SK-N-SH (cell line): ENCODE measurements around the gene PDZD8. TPM values are rescaled to one million over a fixed set of nuclear protein-coding genes. Genes with fewer than 3 reads are reported as not detected.

Experiments used
- CTCF ChIA-PET: fragments of 300-600, 350-600 bp; formaldehyde crosslinking; extraction: SDS; loops from one replicate; lab custom pipeline; 2021; lab: Yijun Ruan, JAX
- POLR2A ChIA-PET: fragments of 350-600 bp; sonication (Branson Sonifier 250); formaldehyde crosslinking; extraction: SDS; loops from one replicate; lab custom pipeline; 2020; ENCODE audit warnings: antibody characterized with exemption, inconsistent platforms; lab: Yijun Ruan, JAX
- DNase-seq: peaks from one replicate; pipeline ENCODE4 v3.0.0; 2012
- H2AFZ ChIP-seq: fragments of 200-600 bp; sonication (generic); 2 replicates; pipeline ENCODE4 v1.8.1; 2016; ENCODE audit warnings: antibody characterized with exemption, mild to moderate bottlenecking, low read depth
- H3F3A ChIP-seq: fragments of 200-600 bp; sonication (generic); replicated peaks from 2 replicates; pipeline ENCODE3; 2016; ENCODE audit warnings: antibody characterized with exemption, mild to moderate bottlenecking; ENCODE audit not compliant: insufficient read depth
- H3K27ac ChIP-seq, 2 experiments: fragments of 200-500 bp in 1 of 2; fragments of 200-600 bp in 1 of 2; sonication (Bioruptor generic) in 1 of 2; sonication (generic), shearing (Covaris generic) in 1 of 2; 2 replicates each; pipeline versions ENCODE4 v1.5.1 to v1.6.1; 2014 to 2016; ENCODE audit warnings: low read depth in 2 of 2, inconsistent platforms in 1 of 2, low read length in 1 of 2, mild to moderate bottlenecking in 1 of 2, mixed read lengths in 1 of 2
- H3K27me3 ChIP-seq: fragments of 200-600 bp; sonication (generic), shearing (Covaris generic); 2 replicates; pipeline ENCODE4 v1.6.1; 2016; ENCODE audit warnings: mixed run types; ENCODE audit not compliant: insufficient read depth
- H3K36me3 ChIP-seq, 2 experiments: fragments of 200-500 bp in 1 of 2; fragments of 200-600 bp in 1 of 2; sonication (Bioruptor generic) in 1 of 2; sonication (generic) in 1 of 2; replicated peaks in 1 of 2; 2 replicates each; pipeline versions ENCODE3 to v1.5.1; 2014 to 2016; ENCODE audit warnings: low read length in 1 of 2, mild to moderate bottlenecking in 1 of 2; ENCODE audit not compliant: insufficient read depth in 2 of 2, control insufficient read depth in 1 of 2
- H3K4me1 ChIP-seq, 2 experiments: fragments of 200-500 bp in 1 of 2; fragments of 200-600 bp in 1 of 2; sonication (Bioruptor generic) in 1 of 2; sonication (generic), shearing (Covaris generic) in 1 of 2; 2 replicates each; pipeline versions ENCODE4 v1.5.1 to v1.6.1; 2014 to 2016; ENCODE audit warnings: low read depth in 1 of 2, low read length in 1 of 2, mixed run types in 1 of 2; ENCODE audit not compliant: insufficient read depth in 2 of 2, control insufficient read depth in 1 of 2
- H3K4me2 ChIP-seq: fragments of 200-600 bp; sonication (generic), shearing (Covaris generic); 2 replicates; pipeline ENCODE4 v1.6.1; 2017; ENCODE audit warnings: mixed run types
- H3K4me3 ChIP-seq, 2 experiments: fragments of 200-500 bp in 1 of 2; fragments of 200-600 bp in 1 of 2; sonication (Bioruptor generic) in 1 of 2; sonication (generic), shearing (Covaris generic) in 1 of 2; 2 replicates each; pipeline versions ENCODE4 v1.5.1 to v1.8.1; 2014 to 2016; ENCODE audit warnings: low read depth in 2 of 2, inconsistent platforms in 1 of 2, low read length in 1 of 2, mild to moderate bottlenecking in 1 of 2, mixed read lengths in 1 of 2, moderate library complexity in 1 of 2
- H3K79me2 ChIP-seq: fragments of 200-600 bp; sonication (generic); 2 replicates; pipeline ENCODE4 v1.8.1; 2017; ENCODE audit warnings: mild to moderate bottlenecking; ENCODE audit not compliant: insufficient read depth
- H3K9ac ChIP-seq: fragments of 200-600 bp; sonication (generic); 2 replicates; pipeline ENCODE4 v1.6.1; 2017; ENCODE audit warnings: mixed run types
- H3K9me2 ChIP-seq: fragments of 200-600 bp; sonication (generic); 2 replicates; pipeline ENCODE4 v1.6.1; 2017; ENCODE audit warnings: mixed run types
- H3K9me3 ChIP-seq: fragments of 200-600 bp; sonication (generic); 2 replicates; pipeline ENCODE4 v1.6.1; 2017; ENCODE audit warnings: mixed run types, mild to moderate bottlenecking, moderate library complexity
- H4K20me1 ChIP-seq: fragments of 200-600 bp; sonication (generic); 2 replicates; pipeline ENCODE4 v1.6.1; 2017; ENCODE audit warnings: mild to moderate bottlenecking, mixed run types; ENCODE audit not compliant: insufficient read depth
- CHD2 ChIP-seq: fragments of 150-350 bp; IDR thresholded peaks from 2 replicates; pipeline ENCODE4 v1.6.1; 2018; ENCODE audit warnings: low read length; ENCODE audit not compliant: partially characterized antibody
- ELF1 ChIP-seq: IDR thresholded peaks from 2 replicates; pipeline ENCODE4 v1.4.0; 2012
- EZH2phosphoT487 ChIP-seq: fragments of 200-600 bp; sonication (generic); IDR thresholded peaks from 2 replicates; pipeline ENCODE4 v1.6.1; 2017; ENCODE audit warnings: low read depth, mixed run types, mild to moderate bottlenecking, antibody characterized with exemption, moderate library complexity, borderline replicate concordance
- FOXJ3 ChIP-seq: sonication (generic); formaldehyde crosslinking; IDR thresholded peaks from 2 replicates; pipeline ENCODE4 v1.5.1; 2020; ENCODE audit warnings: mild to moderate bottlenecking, missing genetic modification reagents
- FOXM1 ChIP-seq: IDR thresholded peaks from 2 replicates; pipeline ENCODE4 v1.4.0; 2012; ENCODE audit warnings: low read depth, mild to moderate bottlenecking
- GABPA ChIP-seq: IDR thresholded peaks from 2 replicates; pipeline ENCODE4 v1.4.0; 2012; ENCODE audit warnings: low read depth, mild to moderate bottlenecking
- GATA2 ChIP-seq: sonication (generic); formaldehyde crosslinking; IDR thresholded peaks from 2 replicates; pipeline ENCODE4 v1.5.0; 2020; ENCODE audit warnings: mild to moderate bottlenecking, missing genetic modification reagents
- MAX ChIP-seq: IDR thresholded peaks from 2 replicates; pipeline ENCODE4 v1.4.0; 2012; ENCODE audit warnings: low read depth
- MEF2A ChIP-seq: IDR thresholded peaks from 2 replicates; pipeline ENCODE4 v1.4.0; 2012; ENCODE audit warnings: low read depth, borderline replicate concordance
- MXI1 ChIP-seq: IDR thresholded peaks from 2 replicates; pipeline ENCODE4 v1.6.1; 2012; ENCODE audit warnings: mild to moderate bottlenecking, low read depth, low read length, improper control_type of control experiment
- NRF1 ChIP-seq: IDR thresholded peaks from 2 replicates; pipeline ENCODE4 v1.6.1; 2012; ENCODE audit warnings: low read depth, mild to moderate bottlenecking, low read length
- RCOR1 ChIP-seq: fragments of 150-350 bp; IDR thresholded peaks from 2 replicates; pipeline ENCODE4 v1.6.1; 2017; ENCODE audit warnings: antibody characterized with exemption, low read length
- RFX5 ChIP-seq: IDR thresholded peaks from 2 replicates; pipeline ENCODE4 v1.6.1; 2012; ENCODE audit warnings: mild to moderate bottlenecking, improper control_type of control experiment, low read length
- RXRA ChIP-seq: IDR thresholded peaks from 2 replicates; pipeline ENCODE4 v1.4.0; 2012; ENCODE audit warnings: low read depth, mild to moderate bottlenecking, borderline replicate concordance
- SMC3 ChIP-seq: IDR thresholded peaks from 2 replicates; pipeline ENCODE4 v1.6.1; 2012; ENCODE audit warnings: low read depth, low read length, improper control_type of control experiment
- TAF1 ChIP-seq: IDR thresholded peaks from 2 replicates; pipeline ENCODE4 v1.6.1; 2012; ENCODE audit warnings: low read depth, mild to moderate bottlenecking, low read length, moderate library complexity, borderline replicate concordance
- TCF12 ChIP-seq: IDR thresholded peaks from 2 replicates; pipeline ENCODE4 v1.4.0; 2012
- TEAD4 ChIP-seq: IDR thresholded peaks from 2 replicates; pipeline ENCODE4 v1.4.0; 2012; ENCODE audit warnings: mild to moderate bottlenecking, borderline replicate concordance; ENCODE audit not compliant: insufficient read depth
- USF2 ChIP-seq: fragments of 150-350 bp; IDR thresholded peaks from 2 replicates; pipeline ENCODE4 v1.6.1; 2017; ENCODE audit warnings: antibody characterized with exemption, low read length, low read depth, borderline replicate concordance
- YY1 ChIP-seq: IDR thresholded peaks from 2 replicates; pipeline ENCODE4 v1.4.0; 2012; ENCODE audit warnings: low read depth, mild to moderate bottlenecking
- WGBS: methylation state at CpG from one replicate; pipeline ENCODE4 v1.1.6; 2017; ENCODE audit warnings: low lambda C conversion rate; 5-methylcytosine and 5-hydroxymethylcytosine counted together
- polyA plus RNA-seq, 3 experiments: library from polyadenylated mRNA; depleted of rRNA; stranded (reverse); fragments of >200 nt; gene quantifications; 2 replicates each; pipeline ENCODE4 v1.2.3, GENCODE V29; 2012
- TF ChIP-seq, protein P1 (sequence below): IDR thresholded peaks from 2 replicates; pipeline ENCODE4 v1.4.0; 2012; ENCODE audit warnings: low read depth, borderline replicate concordance
- TF ChIP-seq, protein P2 (sequence below): IDR thresholded peaks from 2 replicates; pipeline ENCODE4 v1.4.0; 2012; ENCODE audit warnings: low read depth, borderline replicate concordance

The PDZD8 gene
- polyA plus RNA-seq, 1 of the 3 experiments (the other 2 are of a cell fraction), result 6.6 TPM

DNA sequence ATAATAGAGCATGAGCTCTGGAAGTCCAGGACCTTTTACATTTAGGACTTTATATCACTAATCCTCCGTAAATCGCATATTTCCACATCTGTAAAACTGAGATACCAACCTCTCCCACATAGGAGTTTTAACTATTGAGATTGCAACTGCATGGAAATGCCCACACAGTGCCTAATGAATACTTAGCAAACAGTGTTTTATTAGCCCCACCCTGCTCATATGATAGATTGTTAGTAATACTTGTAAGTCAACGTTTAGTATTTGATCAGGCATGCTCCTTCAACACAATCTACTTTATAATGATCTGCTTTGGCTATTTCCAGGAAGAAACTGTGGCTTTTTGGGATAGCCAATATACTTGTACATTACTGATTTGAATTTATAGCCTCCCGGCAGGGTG is 8.5 kb downstream of the PDZD8 start:
- TF ChIP-seq GATA2 (CRISPR knock-in tag) (no peak), RFX5 (no peak), FOXJ3 (CRISPR knock-in tag) (no peak), ELF1 (no peak), FOXM1 (no peak), NRF1 (no peak), YY1 (no peak), SMC3 (no peak), RXRA (no peak), CHD2 (no peak), EZH2phosphoT487 (no peak)
- ChIA-PET CTCF (interaction anchor here (1.0 to 2.0 kb wide), 2 partner anchors 18 to 150 kb away, joined by 3 to 10 read pairs; no protein-coding TSS in a partner anchor), POLR2A (no interaction called here)
- no peak overlapping the region for H3K27ac ChIP-seq
- peaks cover 91% of the 10 kb centered on the region for H4K20me1 ChIP-seq
- peaks cover 0 to 26% of the 10 kb centered on the region in 2 experiments; a peak in 3 of 4 replicates for H3K4me1 ChIP-seq
- H3K36me3 ChIP-seq, result peaks cover 0 to 3% of the 10 kb centered on the region in 2 experiments
- H3K79me2 ChIP-seq, result peaks cover 99% of the 10 kb centered on the region
- H3K9ac ChIP-seq, result no peak overlapping the region
- H3K4me2 ChIP-seq, result no peak overlapping the region
- 83% methylated on average over 4 of the region's 4 CpGs for WGBS
- no peaks in the 10 kb centered on the region for H3K27me3 ChIP-seq
- no peak for DNase-seq
- no peak overlapping the region for H3K4me3 ChIP-seq
- no peak overlapping the region for H2AFZ ChIP-seq
- no peaks in the 10 kb centered on the region for H3K9me2 ChIP-seq
- H3K9me3 ChIP-seq, result no peaks in the 10 kb centered on the region
- H3F3A ChIP-seq, result peaks cover 15% of the 10 kb centered on the region

GRCh38 chr10:117365612-117366011 is 9.6 kb downstream of the PDZD8 start:
- Histone ChIP-seq H3K4me2 (no peak overlapping the region), H3F3A (peaks cover 23% of the 10 kb centered on the region), H2AFZ (no peak overlapping the region), H3K27me3 (no peaks in the 10 kb centered on the region), H3K9me2 (no peaks in the 10 kb centered on the region), H4K20me1 (peaks cover 88% of the 10 kb centered on the region), H3K4me3 (no peak overlapping the region), H3K9ac (no peak overlapping the region), H3K27ac (no peak overlapping the region), H3K4me1 (peaks cover 0 to 36% of the 10 kb centered on the region in 2 experiments; a peak in 3 of 4 replicates), H3K36me3 (peaks cover 0 to 3% of the 10 kb centered on the region in 2 experiments), H3K9me3 (no peaks in the 10 kb centered on the region), H3K79me2 (peaks cover 99% of the 10 kb centered on the region)
- ChIA-PET CTCF (no interaction called here), POLR2A (no interaction called here)
- 59% methylated on average over 2 of the region's 2 CpGs for WGBS
- DNase-seq, result no peak
- TF ChIP-seq TCF12 (no peak), TEAD4 (no peak), USF2 (no peak), EZH2phosphoT487 (no peak), MXI1 (no peak), CHD2 (no peak), FOXJ3 (CRISPR knock-in tag) (no peak), TAF1 (no peak), RCOR1 (no peak), MAX (no peak), GABPA (no peak), MEF2A (no peak), NRF1 (no peak)
- TF ChIP-seq, protein P1, sequence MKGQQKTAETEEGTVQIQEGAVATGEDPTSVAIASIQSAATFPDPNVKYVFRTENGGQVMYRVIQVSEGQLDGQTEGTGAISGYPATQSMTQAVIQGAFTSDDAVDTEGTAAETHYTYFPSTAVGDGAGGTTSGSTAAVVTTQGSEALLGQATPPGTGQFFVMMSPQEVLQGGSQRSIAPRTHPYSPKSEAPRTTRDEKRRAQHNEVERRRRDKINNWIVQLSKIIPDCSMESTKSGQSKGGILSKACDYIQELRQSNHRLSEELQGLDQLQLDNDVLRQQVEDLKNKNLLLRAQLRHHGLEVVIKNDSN, result no peak
- TF ChIP-seq, protein P2, sequence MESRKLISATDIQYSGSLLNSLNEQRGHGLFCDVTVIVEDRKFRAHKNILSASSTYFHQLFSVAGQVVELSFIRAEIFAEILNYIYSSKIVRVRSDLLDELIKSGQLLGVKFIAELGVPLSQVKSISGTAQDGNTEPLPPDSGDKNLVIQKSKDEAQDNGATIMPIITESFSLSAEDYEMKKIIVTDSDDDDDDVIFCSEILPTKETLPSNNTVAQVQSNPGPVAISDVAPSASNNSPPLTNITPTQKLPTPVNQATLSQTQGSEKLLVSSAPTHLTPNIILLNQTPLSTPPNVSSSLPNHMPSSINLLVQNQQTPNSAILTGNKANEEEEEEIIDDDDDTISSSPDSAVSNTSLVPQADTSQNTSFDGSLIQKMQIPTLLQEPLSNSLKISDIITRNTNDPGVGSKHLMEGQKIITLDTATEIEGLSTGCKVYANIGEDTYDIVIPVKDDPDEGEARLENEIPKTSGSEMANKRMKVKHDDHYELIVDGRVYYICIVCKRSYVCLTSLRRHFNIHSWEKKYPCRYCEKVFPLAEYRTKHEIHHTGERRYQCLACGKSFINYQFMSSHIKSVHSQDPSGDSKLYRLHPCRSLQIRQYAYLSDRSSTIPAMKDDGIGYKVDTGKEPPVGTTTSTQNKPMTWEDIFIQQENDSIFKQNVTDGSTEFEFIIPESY, result no peak
